HG03066 (cell line): Measurements from ENCODE around the gene PLCL1.
A peak's percentile ranks its signal among the peaks of the same experiment; 100 is the strongest.

Source experiments
- ATAC-seq: cut with Tn5 transposase; IDR thresholded peaks from one replicate; pipeline ENCODE4 v1.9.1; 2021; ENCODE audit warnings: low read depth; ENCODE audit not compliant: unreplicated experiment

Gene PLCL1

GRCh38 chr2:197879812-197880408, 75.5 kb downstream of the PLCL1 start:
- ATAC-seq: no peak

- no peak for ATAC-seq
These were observed 79.1 kb downstream of the PLCL1 start for GRCh38 chr2:197883354-197884032.

GRCh38 chr2:197884252-197884651, 79.9 kb downstream of the PLCL1 start:
- ATAC-seq: no peak

- no peak for ATAC-seq
These were observed 80.7 kb downstream of the PLCL1 start for GRCh38 chr2:197885126-197885525.

- ATAC-seq: no peak
These were observed 81.2 kb downstream of the PLCL1 start for GRCh38 chr2:197885587-197885986.

- no peak for ATAC-seq
These were observed 83.9 kb downstream of the PLCL1 start for GRCh38 chr2:197888321-197888720.

- peak; percentile 99 for ATAC-seq
These were observed 84.6 kb downstream of the PLCL1 start for GRCh38 chr2:197889041-197889440.

- no peak for ATAC-seq
These were observed 85.8 kb downstream of the PLCL1 start for GRCh38 chr2:197890168-197890567.

- no peak for ATAC-seq
These were observed 87.6 kb downstream of the PLCL1 start for GRCh38 chr2:197891897-197892442.

- no peak for ATAC-seq
These were observed 89.2 kb downstream of the PLCL1 start for GRCh38 chr2:197893403-197894177.

- ATAC-seq: no peak
These were observed 90.4 kb downstream of the PLCL1 start for GRCh38 chr2:197894751-197895274.

- ATAC-seq: no peak
These were observed 93.7 kb downstream of the PLCL1 start for GRCh38 chr2:197897960-197898678.

GRCh38 chr2:197904446-197904845, 100.1 kb downstream of the PLCL1 start:
- ATAC-seq: no peak

- no peak for ATAC-seq
These were observed 103.8 kb downstream of the PLCL1 start for GRCh38 chr2:197908156-197908555.

- no peak for ATAC-seq
These were observed 104.8 kb downstream of the PLCL1 start for GRCh38 chr2:197908990-197909776.

- no peak for ATAC-seq
These were observed 107.3 kb downstream of the PLCL1 start for GRCh38 chr2:197911667-197912066.

GRCh38 chr2:197913084-197913483, 108.7 kb downstream of the PLCL1 start:
- no peak for ATAC-seq

GRCh38 chr2:197914778-197915177, 110.4 kb downstream of the PLCL1 start:
- ATAC-seq: no peak

GRCh38 chr2:197915548-197916265, 111.3 kb downstream of the PLCL1 start:
- no peak for ATAC-seq
